ENCODE data around the gene OR51V1.
"Not testable (repeated sequence)": the region's sequence is repeated elsewhere in the genome, so short reads cannot be mapped to it uniquely, and the experiment has no call there.

The OR51V1 gene, protein sequence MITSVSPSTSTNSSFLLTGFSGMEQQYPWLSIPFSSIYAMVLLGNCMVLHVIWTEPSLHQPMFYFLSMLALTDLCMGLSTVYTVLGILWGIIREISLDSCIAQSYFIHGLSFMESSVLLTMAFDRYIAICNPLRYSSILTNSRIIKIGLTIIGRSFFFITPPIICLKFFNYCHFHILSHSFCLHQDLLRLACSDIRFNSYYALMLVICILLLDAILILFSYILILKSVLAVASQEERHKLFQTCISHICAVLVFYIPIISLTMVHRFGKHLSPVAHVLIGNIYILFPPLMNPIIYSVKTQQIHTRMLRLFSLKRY

DNA sequence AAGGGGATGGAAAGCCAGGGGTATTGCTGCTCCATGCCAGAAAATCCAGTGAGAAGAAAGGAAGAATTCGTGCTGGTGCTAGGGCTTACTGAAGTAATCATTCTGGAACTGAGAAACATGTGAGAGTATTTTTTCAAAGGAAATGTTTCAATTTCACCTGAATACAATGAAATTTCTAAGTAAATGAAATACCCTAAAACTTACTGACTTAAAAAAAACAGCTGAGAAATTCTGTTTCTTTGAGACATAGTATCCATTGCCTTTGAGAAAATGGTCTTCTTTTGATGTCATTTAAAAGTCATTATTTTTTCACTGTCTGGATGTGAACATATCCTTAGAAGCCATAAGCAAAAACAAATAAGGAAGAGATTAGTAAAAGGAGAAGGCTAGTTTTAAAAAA is at the start of gene OR51V1:
Gene OR51V1 (minus strand): TSS at position 101 of the 400 bp plus-strand sequence. CDS start 0 bp downstream, at position 101.
- TF ChIP-seq, protein P1, sequence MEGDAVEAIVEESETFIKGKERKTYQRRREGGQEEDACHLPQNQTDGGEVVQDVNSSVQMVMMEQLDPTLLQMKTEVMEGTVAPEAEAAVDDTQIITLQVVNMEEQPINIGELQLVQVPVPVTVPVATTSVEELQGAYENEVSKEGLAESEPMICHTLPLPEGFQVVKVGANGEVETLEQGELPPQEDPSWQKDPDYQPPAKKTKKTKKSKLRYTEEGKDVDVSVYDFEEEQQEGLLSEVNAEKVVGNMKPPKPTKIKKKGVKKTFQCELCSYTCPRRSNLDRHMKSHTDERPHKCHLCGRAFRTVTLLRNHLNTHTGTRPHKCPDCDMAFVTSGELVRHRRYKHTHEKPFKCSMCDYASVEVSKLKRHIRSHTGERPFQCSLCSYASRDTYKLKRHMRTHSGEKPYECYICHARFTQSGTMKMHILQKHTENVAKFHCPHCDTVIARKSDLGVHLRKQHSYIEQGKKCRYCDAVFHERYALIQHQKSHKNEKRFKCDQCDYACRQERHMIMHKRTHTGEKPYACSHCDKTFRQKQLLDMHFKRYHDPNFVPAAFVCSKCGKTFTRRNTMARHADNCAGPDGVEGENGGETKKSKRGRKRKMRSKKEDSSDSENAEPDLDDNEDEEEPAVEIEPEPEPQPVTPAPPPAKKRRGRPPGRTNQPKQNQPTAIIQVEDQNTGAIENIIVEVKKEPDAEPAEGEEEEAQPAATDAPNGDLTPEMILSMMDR (conservative IDR thresholded peaks at IDR 0.05; ENCODE audit: low read length) = no peak
- no peak within 1 kb of the TSS for H3K4me3 ChIP-seq (ENCODE audit: low read length)
- DNase-seq (ENCODE audit: low read depth) = no peak

DNA sequence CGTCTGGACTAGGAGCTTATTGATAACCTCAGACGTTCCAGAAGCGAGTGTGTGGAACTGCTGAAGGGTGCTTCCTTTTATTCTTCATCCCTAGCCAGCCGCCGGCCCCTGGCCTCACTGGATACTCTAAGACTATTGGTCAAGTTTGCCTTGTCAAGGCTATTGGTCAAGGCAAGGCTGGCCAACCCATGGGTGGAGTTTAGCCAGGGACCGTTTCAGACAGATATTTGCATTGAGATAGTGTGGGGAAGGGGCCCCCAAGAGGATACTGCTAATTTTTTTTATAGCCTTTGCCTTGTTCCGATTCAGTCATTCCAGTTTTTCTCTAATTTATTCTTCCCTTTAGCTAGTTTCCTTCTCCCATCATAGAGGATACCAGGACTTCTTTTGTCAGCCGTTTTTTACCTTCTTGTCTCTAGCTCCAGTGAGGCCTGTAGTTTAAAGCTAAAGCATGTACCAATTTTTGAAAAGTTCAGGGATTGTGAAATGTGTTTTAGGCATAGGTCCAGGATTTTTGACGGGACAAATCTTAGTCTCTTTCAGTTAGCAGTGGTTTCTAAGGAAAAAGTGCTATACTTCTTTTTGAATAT is 49.4 kb upstream of the OR51V1 start, which contains the start of gene HBG1:
Gene HBG1 (minus strand): TSS at position 51 of the 590 bp plus-strand sequence. CDS start 53 bp downstream, outside the sequence.
- H3K4me3 ChIP-seq (ENCODE audit: low read length); DNase-seq (ENCODE audit: low read depth): not testable (repeated sequence)

DNA sequence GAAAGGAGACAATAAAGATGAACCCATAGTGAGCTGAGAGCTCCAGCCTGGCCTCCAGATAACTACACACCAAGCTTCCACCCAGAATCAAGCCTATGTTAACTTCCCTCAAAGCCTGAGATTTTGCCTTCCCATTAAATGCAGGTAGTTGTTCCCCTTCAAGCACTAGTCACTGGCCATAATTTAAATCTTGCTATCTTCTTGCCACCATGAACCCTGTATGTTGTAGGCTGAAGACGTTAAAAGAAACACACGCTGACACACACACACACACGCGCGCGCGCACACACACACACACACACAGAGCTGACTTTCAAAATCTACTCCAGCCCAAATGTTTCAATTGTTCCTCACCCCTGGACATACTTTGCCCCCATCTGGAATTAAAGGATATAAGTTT is 48.0 kb upstream of the OR51V1 start:
- not testable (repeated sequence) for H3K4me3 ChIP-seq (ENCODE audit: low read length); DNase-seq (ENCODE audit: low read depth)

DNA sequence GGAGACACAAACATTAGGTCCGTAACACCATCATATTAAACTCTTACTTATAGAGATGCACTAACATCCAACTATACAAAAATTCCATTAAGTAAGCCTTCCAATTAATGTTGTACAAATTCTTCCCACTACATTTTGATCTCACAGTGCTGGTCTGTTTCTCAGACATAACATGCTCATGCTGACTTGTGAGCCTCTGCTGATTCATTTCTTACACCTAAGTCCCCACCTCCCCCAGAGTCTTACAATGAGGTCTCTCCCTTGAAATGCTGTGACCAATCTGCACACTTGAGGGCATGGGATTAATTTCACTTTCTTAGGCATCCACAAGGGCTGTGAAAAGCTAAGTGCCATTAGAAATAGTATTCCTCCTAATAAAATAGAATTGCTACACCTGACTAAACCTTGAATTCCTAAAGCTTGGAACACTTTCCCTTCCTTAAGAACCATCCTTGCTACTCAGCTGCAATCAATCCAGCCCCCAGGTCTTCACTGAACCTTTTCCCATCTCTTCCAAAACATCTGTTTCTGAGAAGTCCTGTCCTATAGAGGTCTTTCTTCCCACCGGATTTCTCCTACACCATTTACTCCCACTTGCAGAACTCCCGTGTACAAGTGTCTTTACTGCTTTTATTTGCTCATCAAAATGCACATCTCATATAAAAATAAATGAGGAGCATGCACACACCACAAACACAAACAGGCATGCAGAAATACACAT is 47.1 kb upstream of the OR51V1 start:
- H3K4me3 ChIP-seq (ENCODE audit: low read length) = no peak overlapping the region

DNA sequence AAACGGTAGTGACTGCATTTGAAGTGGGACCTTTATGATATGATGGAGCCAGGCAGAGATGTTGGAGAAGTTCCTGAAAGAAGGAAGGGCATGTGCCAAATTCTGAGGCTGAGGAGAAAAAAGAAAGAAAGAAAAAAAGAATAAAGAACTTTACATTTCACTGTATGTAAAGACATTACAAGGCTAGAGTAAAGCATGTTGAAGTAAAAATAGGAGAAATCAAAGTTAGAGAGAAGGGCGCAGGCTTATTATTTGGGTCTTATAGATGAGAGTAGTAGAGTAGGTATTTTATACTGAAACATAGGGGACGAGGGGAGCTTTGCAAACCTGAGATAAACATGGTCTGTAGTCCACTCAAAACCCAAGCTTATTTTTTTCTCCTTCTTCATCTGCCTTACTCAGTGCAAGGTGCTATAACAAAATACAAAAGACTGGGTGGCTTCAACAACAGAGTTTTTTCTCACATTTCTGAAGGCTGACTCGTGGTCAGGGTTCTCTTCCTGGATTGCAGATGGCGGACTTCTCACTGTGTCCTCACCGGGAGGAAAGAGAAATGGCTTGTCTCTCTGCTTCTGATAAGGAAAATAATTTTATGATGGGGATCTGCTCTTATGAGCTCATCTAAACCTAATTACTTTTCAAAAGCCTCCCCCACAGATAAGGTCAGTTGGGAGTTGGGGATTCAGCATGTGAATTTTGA is 46.4 kb upstream of the OR51V1 start:
- DNase-seq (ENCODE audit: low read depth) = no peak
- TF ChIP-seq, protein P1 (conservative IDR thresholded peaks at IDR 0.05; ENCODE audit: low read length) = no peak
- no peak overlapping the region for H3K4me3 ChIP-seq (ENCODE audit: low read length)

More for the DNA sequence above, 47.1 kb upstream of the OR51V1 start:
- TF ChIP-seq, protein P1 (conservative IDR thresholded peaks at IDR 0.05; ENCODE audit: low read length) = no peak
- no peak for DNase-seq (ENCODE audit: low read depth)

DNA sequence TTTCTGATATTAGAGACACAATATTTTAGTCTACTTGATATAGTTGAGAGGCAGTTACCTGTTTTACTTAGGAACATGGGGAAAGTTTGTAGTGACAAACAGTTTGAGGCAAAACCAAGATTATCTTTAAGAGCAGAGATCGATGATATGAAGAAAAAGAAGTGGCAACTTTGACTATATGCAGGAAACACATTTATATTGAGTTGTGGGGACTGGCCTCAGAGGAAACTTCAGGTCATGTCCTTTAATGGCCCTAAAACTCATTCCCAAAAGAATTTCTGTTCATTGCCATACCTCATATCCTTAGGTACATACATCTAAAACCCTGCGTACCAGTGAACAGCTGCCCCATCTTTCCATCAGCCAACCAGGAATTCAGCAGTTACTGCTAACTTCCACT is 44.7 kb upstream of the OR51V1 start:
- no peak overlapping the region for H3K4me3 ChIP-seq (ENCODE audit: low read length)
- TF ChIP-seq, protein P1 (conservative IDR thresholded peaks at IDR 0.05; ENCODE audit: low read length) = no peak
- DNase-seq (ENCODE audit: low read depth) = no peak

DNA sequence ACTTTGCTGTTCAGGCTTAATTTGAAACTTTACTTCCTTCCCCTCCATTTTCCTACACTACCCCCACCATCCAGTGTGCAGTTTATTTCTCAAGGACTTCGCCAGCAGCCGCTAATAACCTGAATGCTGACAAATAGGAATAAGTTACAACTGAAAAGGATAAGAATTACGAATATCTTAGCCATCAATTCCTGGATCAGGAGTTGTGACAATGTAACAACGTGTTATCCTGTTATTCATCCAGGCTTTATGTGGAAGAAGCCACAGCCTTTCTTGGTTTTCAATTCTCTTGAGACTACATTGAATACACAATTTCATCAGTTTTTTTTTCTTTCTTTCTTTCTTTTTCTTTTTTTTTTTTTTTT is 43.3 kb upstream of the OR51V1 start:
- TF ChIP-seq, protein P1 (conservative IDR thresholded peaks at IDR 0.05; ENCODE audit: low read length) = no peak
- DNase-seq (ENCODE audit: low read depth) = no peak
- no peak overlapping the region for H3K4me3 ChIP-seq (ENCODE audit: low read length)
